ENCODE data around the gene CMIP. TPM values are rescaled to one million over a fixed set of nuclear protein-coding genes. Genes with fewer than 3 reads are reported as not detected.

CMIP gene
- total RNA-seq, 2 experiments from 2014 or later = 57.1 to 58.3 TPM

DNA sequence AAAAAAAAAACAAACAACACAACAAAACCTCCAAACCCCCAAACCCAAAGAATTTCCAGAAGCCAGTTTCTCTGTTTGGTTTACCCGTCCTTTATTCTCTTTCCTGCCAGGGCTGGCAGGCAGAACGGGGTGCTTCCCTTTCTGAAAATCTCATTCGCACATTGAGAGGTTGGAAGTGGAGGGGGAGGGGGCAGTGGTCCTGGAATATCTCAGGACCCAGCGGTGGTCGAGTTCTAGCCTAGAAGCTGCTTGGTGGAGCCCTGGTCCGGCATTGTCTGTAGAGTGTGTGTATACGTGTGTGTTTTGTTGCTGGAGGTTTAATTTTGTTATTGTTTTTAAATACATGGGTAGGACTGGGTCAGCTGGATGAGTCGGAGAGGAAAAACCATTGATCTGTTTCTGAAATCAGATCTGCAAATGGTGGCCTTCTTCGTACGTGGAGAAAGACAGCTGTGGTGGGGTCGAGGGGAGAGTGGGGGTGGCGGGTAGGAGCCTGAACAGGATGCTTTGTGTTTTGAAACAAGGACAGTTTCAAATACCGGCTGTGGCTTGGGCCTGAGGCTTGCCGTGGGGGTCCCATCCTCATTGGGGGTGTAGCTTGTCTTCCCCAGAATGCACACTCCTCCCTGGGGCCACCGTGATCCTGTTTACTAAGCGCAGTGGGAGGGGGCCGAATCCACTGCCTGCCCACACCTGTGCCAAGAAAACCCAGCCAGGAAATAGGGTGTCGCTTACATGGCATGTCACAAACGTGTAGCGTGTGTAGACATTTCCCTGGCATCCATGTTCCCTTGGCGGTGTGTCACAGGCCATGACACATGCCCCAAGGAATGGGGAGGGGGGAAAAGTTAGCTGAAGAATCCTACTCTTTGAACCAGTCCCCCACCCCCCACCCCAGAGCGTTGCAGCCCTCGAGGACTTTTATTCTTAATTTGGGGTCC, 1.6 kb downstream of the CMIP start:
- POLR2A ChIA-PET = interaction anchor here (0.7 to 2.8 kb wide), 7 partner anchors 13 to 170 kb away, joined by 3 to 23 read pairs (median 4); partner anchors contain the start of gene GAN
- CTCF ChIA-PET = interaction anchor here (0.8 kb wide), 1 partner anchor 12 kb away, joined by 3 read pairs; no protein-coding TSS in a partner anchor
- H3K9me3 Mint-ChIP-seq = peaks cover 1% of the 10 kb centered on the region
- DNase-seq = peak; percentile 37
- peaks cover 26% of the 10 kb centered on the region for H3K36me3 Mint-ChIP-seq (ENCODE audit: low read depth)
- H3K27ac Mint-ChIP-seq = peak overlapping the region; percentile 66
- H3K4me1 Mint-ChIP-seq = peaks cover 53% of the 10 kb centered on the region
- H3K4me3 Mint-ChIP-seq = peak overlapping the region; percentile 83
- H3K27me3 Mint-ChIP-seq = peaks cover 20% of the 10 kb centered on the region

DNA sequence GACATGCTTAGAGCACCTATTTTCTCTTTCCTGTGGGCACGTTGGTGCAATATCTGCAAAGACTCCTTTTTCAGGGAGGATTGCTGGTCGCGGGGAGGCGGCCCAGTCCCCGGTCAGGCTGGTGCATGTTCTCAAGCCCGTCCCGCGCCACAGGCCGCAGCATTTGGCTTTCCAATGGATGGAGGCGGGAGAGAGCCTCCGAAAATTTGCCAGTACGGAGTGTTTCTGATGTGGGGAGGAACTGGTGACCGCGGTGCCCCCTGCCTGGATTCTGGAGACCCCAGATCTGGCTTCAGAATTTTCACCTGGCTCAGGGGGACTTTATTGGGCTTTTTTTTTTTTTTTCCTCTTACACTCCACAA, 2.3 kb downstream of the CMIP start:
- POLR2A ChIA-PET = interaction anchor here (0.7 to 2.8 kb wide), 5 partner anchors 12 to 170 kb away, joined by 3 to 23 read pairs (median 4); no protein-coding TSS in a partner anchor
- CTCF ChIA-PET = no interaction called here
- no peak for DNase-seq
- Mint-ChIP-seq H3K4me3 (peak overlapping the region; percentile 83), H3K9me3 (peaks cover 2% of the 10 kb centered on the region), H3K27ac (no peak overlapping the region), H3K4me1 (peaks cover 60% of the 10 kb centered on the region), H3K36me3 (ENCODE audit: low read depth) (peaks cover 30% of the 10 kb centered on the region), H3K27me3 (peaks cover 16% of the 10 kb centered on the region)

DNA sequence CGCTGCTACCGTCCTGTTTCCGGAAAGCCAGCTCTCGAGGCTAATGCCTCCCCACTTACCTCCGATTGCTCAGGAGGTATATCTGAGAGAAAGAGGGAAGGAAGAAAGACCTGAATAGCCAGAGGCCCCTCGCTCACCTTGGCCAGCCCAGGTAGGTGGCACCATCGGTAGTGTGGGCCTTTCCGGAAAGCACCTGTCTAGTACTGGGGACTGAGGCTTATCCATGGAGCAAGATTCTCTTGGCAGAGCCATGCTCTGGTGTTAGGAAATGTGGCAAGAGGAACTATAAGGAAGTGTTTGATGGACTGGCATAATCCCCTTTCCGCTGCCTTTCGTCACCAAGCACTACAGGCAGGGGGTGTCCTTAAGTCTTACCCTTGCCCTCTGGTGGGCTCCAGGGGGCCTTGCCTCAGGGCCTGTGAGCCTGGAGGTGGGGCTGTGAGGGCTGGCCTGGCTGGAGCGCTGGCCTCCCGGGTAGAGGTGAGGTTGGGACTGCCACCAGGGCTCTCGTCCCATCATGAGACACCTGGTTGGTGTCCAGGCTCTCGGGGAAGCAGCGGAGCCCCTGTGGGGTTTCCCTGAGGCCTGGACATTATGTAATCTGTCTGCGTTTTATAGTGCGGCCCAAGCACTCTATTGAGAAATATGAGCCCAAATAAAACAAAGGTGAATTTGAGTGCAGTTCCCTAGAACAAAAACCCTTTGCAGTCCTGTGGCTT, 2.9 kb downstream of the CMIP start:
- H3K4me1 Mint-ChIP-seq = peaks cover 66% of the 10 kb centered on the region
- no peak for DNase-seq
- ChIA-PET POLR2A (no interaction called here), CTCF (no interaction called here)
- peak overlapping the region; percentile 83 for H3K4me3 Mint-ChIP-seq
- H3K9me3 Mint-ChIP-seq = peaks cover 2% of the 10 kb centered on the region
- H3K27ac Mint-ChIP-seq = no peak overlapping the region
- peaks cover 10% of the 10 kb centered on the region for H3K27me3 Mint-ChIP-seq
- H3K36me3 Mint-ChIP-seq (ENCODE audit: low read depth) = peaks cover 35% of the 10 kb centered on the region

DNA sequence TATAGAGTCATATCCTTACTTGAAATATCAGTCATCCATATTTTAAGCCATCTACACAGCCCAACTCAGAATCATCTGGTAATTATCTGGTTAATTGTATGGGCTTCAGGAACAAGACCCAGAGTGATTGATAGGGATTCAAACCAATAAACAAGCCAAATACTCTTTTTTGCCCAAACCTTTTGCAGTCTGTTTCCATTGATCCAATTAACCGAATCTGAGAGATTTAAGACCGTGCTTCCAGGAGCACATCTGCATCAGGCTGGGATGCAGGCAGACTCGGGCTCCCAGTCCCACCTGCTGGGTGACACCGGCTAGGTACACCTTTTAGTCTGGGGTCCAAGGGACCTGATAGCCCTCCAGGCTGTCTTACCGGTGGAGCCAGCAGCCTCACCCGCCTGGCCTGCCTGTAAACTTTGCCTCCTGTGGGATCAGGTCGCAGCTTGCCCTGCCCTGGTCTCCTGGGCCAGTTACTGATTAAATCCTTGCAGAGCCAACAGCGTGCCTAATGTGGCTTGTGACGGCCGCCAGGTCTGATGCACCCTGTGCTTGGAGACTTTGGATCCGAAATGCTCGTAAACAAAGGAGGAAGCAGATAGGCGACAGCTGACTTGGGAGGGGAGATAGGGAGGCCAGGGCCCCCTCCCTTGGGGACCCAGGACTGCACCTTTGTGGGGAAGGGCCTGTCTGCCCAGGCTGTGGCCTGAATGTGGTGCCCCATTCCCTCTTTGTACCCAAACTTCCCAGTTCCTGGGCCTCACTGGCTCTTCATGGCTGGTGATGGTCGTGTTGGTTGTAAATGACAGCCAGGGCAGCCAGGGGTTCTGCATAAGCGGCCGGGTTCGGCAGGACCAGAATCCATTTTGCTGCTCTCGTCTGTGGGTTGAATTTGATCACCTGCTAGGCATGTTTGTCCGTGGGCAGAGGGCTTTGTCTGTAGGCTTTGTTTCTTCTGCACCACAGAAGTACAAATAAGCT, 3.8 kb downstream of the CMIP start:
- DNase-seq = no peak
- Mint-ChIP-seq H3K4me1 (peaks cover 61% of the 10 kb centered on the region), H3K27me3 (peaks cover 3% of the 10 kb centered on the region), H3K36me3 (ENCODE audit: low read depth) (peaks cover 35% of the 10 kb centered on the region), H3K9me3 (peaks cover 2% of the 10 kb centered on the region), H3K27ac (no peak overlapping the region), H3K4me3 (no peak overlapping the region)
- ChIA-PET CTCF (no interaction called here), POLR2A (interaction anchor here (0.6 kb wide), 1 partner anchor 18 kb away, joined by 3 read pairs; no protein-coding TSS in a partner anchor)

DNA sequence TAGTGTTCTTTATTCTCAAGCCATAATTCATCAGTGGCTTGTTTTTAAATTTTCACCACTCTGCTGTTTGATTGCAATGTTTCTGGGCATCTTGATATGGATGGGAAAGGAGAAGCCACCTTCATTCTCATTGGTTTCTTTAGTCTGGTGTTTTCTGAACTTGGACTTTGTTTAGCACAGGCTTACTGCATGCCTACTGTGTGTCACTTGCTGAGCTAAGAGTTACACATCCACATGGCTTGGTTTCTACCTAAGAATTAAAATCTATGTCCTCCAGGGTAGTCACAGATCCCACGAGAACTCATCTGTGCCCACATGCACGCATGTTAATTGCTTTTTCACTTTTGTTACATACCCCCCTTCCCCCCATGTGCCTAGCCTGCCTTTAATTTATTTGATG, 4.6 kb downstream of the CMIP start:
- H3K4me3 Mint-ChIP-seq = no peak overlapping the region
- H3K4me1 Mint-ChIP-seq = peaks cover 56% of the 10 kb centered on the region
- POLR2A ChIA-PET = interaction anchor here (0.6 kb wide), 1 partner anchor 19 kb away, joined by 3 read pairs; no protein-coding TSS in a partner anchor
- H3K36me3 Mint-ChIP-seq (ENCODE audit: low read depth) = peaks cover 35% of the 10 kb centered on the region
- CTCF ChIA-PET = no interaction called here
- H3K27ac Mint-ChIP-seq = no peak overlapping the region
- H3K27me3 Mint-ChIP-seq = no peaks in the 10 kb centered on the region
- DNase-seq = no peak
- H3K9me3 Mint-ChIP-seq = peaks cover 2% of the 10 kb centered on the region

DNA sequence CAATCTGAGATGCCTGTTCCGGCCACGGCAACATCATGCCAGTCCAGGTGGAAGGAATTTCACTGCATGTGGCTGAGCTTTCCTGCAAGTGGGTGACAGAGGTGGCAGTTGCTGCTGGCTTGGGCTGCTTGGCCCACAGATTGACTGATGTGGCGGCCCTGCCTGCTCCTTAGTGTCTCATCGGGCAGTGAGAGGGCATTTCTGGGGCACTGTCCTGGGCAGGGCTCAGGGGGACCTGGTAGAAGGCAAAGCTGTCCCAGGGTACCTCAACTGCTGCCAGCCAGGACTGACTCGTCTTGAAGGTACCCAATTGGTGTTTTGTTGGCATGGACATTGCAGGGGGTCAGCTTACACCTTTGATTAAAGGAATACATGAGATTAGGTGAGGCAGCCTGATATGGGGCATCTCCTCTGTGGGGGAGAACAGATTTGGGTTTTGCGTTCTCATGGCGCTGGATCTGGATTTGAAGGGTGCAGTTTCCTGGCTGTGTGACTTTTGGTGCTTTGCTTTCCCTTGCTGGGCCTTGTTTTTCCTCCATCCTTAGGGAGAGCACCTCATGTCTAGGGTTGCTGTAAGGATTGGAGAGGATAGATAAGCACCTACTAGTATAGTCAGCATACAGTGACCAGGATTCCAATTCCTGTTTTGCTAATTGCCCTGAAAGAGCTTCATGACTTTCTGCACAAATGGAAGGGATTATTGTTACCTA, 5.4 kb downstream of the CMIP start:
- DNase-seq = no peak
- no peak overlapping the region for H3K27ac Mint-ChIP-seq
- peaks cover 56% of the 10 kb centered on the region for H3K4me1 Mint-ChIP-seq
- H3K27me3 Mint-ChIP-seq = no peaks in the 10 kb centered on the region
- POLR2A ChIA-PET = interaction anchor here (2.0 to 3.3 kb wide), 2 partner anchors 14 to 20 kb away, joined by 6 to 12 read pairs; no protein-coding TSS in a partner anchor
- no peak overlapping the region for H3K4me3 Mint-ChIP-seq
- peaks cover 35% of the 10 kb centered on the region for H3K36me3 Mint-ChIP-seq (ENCODE audit: low read depth)
- H3K9me3 Mint-ChIP-seq = peaks cover 2% of the 10 kb centered on the region
- CTCF ChIA-PET = interaction anchor here (1.6 kb wide), 2 partner anchors 14 to 20 kb away, joined by 3 to 6 read pairs; no protein-coding TSS in a partner anchor

DNA sequence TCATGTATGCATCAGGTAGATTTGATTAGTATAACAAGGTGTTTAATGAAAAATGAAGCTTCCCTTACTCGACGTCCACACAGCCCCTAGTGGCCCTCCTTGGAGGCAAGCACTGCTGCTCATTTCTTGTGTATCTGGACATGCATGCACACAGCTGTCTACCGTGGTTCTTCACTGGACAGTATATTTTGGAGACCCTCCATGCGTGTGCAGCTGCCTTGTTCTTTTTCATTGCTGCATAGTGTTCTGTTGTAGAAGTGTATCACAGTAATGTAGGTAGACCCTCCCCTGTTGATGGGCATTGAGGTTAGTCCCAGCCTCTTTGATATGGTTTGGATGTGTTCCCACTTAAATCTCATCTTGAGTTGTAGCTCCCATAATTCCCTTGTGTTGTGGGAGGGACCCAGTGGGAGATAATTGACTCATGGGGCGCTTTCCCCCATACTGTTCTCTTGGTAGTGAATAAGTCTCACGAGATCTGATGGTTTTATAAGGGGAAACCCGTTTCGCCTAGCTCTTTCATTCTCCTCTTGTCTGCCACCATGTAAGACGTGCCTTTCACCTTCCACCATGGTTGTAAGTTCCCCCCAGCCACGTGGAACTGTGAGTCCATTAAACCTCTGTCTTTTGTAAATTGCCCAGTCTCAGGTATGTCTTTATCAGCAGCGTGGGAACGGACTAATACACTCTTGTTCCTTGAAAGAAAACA, 6.3 kb downstream of the CMIP start:
- POLR2A ChIA-PET = interaction anchor here (0.7 to 3.3 kb wide), 3 partner anchors 11 to 19 kb away, joined by 3 to 12 read pairs (median 6); no protein-coding TSS in a partner anchor
- DNase-seq = no peak
- H3K27me3 Mint-ChIP-seq = no peaks in the 10 kb centered on the region
- H3K36me3 Mint-ChIP-seq (ENCODE audit: low read depth) = peaks cover 33% of the 10 kb centered on the region
- no peak overlapping the region for H3K4me3 Mint-ChIP-seq
- peaks cover 2% of the 10 kb centered on the region for H3K9me3 Mint-ChIP-seq
- CTCF ChIA-PET = interaction anchor here (1.1 to 1.9 kb wide), 4 partner anchors 10 to 21 kb away, joined by 3 to 7 read pairs (median 4); no protein-coding TSS in a partner anchor
- peaks cover 56% of the 10 kb centered on the region for H3K4me1 Mint-ChIP-seq
- H3K27ac Mint-ChIP-seq = peak overlapping the region; percentile 76

DNA sequence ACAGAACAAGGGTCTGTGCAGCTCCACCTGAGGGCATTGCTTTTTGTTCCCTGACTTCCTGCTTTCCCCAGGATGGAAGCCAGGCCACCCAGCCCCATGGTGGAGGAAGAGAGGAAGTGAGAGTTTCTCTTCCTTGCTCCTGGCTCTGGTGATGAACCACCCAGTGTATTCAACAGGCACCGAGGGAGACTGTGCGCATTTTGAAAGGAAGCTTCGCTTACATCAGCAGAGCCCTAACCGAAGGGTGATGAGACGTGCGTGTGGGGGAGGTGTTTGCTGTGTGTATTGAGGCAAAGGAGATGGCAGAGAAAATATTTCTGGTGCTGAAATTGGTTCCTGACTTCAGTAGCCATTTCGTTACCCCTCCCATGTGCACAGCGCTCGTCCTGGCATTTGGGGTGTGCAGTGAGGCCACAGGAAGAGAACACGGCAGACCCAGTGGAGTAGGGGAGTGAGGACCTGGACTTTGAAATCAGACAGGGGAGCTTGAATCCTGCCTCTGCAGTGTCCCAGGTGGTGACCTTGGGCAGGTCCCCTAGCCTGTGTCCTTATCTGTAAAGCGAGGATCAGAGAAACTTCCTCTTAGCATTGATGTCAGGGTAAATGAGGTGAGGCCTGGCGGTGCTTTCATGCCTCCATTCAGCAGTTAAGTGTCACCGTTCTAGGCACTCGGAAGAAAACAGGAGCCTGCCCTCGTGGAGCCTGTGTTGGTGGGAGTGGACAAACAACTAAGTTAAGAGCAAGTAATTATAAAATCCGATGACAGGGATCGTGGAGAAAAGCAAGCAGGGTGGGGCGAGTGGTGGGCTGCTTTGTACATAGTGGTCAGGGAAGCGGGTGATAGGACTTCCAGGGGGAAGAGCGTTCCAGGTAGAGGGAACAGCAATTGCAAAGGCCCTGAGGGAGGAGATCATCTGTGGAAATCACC, 7.4 kb downstream of the CMIP start:
- ChIA-PET CTCF (interaction anchor here (0.7 to 1.9 kb wide), 5 partner anchors 9 to 302 kb away, joined by 3 to 7 read pairs (median 3); no protein-coding TSS in a partner anchor), POLR2A (interaction anchor here (0.7 to 3.3 kb wide), 3 partner anchors 10 to 18 kb away, joined by 3 to 12 read pairs (median 6); no protein-coding TSS in a partner anchor)
- peaks cover 2% of the 10 kb centered on the region for H3K9me3 Mint-ChIP-seq
- DNase-seq = peak; percentile 36
- peak overlapping the region; percentile 42 for H3K4me3 Mint-ChIP-seq
- peak overlapping the region; percentile 76 for H3K27ac Mint-ChIP-seq
- no peaks in the 10 kb centered on the region for H3K27me3 Mint-ChIP-seq
- H3K36me3 Mint-ChIP-seq (ENCODE audit: low read depth) = peaks cover 28% of the 10 kb centered on the region
- H3K4me1 Mint-ChIP-seq = peaks cover 46% of the 10 kb centered on the region

DNA sequence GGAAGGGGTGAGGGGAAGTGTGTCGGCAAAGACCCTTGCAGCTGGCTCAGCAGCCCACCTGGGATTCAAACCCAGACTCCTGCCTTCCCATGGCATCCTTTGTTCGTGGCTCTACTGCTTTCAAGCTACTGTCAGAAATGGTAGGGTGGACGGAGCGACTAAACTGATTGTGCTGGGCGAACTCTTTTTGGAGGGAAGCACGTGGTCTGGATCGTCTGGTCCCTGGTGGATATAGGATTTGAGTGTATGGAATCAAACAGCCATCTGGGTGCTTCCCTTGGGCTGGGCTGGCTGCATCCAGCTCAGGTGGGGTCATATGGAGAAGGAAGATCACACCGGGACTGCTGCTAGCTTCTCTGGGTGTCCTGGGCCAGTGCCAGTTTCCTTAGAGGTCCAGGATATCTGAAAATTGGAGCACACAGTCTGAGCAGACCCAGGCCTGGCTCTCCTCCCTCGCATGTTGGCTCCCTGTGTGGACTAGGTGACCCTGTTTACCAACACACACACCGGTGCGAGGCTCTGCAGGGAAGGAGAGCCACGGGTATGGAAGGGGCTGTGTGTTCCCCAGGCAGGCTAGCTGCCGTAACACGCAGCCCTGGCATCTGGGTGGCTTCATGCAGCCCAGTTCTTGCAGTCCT, 8.6 kb downstream of the CMIP start:
- ChIA-PET CTCF (interaction anchor here (1.9 kb wide), 1 partner anchor 17 kb away, joined by 7 read pairs; no protein-coding TSS in a partner anchor), POLR2A (interaction anchor here (3.3 kb wide), 1 partner anchor 17 kb away, joined by 12 read pairs; no protein-coding TSS in a partner anchor)
- no peak for DNase-seq
- Mint-ChIP-seq H3K27me3 (no peaks in the 10 kb centered on the region), H3K4me1 (peaks cover 36% of the 10 kb centered on the region), H3K27ac (no peak overlapping the region), H3K4me3 (no peak overlapping the region), H3K36me3 (ENCODE audit: low read depth) (peaks cover 30% of the 10 kb centered on the region), H3K9me3 (peaks cover 2% of the 10 kb centered on the region)

DNA sequence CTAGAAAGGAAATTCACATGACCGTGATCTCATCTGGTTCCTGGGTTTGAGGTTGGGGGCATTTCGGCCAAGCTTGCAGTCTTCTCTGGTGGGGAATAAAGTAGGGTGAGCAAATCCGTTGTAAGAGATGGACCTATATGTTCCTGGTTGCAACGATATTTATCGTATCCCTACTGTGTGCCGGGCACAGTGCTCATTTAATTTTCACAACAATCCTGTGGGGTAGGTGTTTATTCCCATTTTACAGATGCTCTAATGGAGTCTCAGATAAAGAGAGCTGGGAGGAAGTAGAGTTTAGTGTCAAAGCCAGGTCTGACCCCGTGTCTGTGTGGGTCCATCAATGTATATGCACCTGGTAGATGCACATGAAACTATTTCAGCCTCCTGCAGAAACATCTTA, 9.4 kb downstream of the CMIP start:
- H3K4me3 Mint-ChIP-seq = no peak overlapping the region
- CTCF ChIA-PET = no interaction called here
- H3K9me3 Mint-ChIP-seq = peaks cover 2% of the 10 kb centered on the region
- no peak for DNase-seq
- no peaks in the 10 kb centered on the region for H3K27me3 Mint-ChIP-seq
- no peak overlapping the region for H3K27ac Mint-ChIP-seq
- H3K4me1 Mint-ChIP-seq = peaks cover 33% of the 10 kb centered on the region
- POLR2A ChIA-PET = no interaction called here
- H3K36me3 Mint-ChIP-seq (ENCODE audit: low read depth) = peaks cover 34% of the 10 kb centered on the region
